ENCODE measurements around the gene FHL2. TPM values are rescaled to one million over a fixed set of nuclear protein-coding genes. Genes with fewer than 3 reads are reported as not detected.

FHL2 gene
- total RNA-seq, 4 donors from 2014 or later: 41.8 to 75.9 (median 65.3) TPM

DNA sequence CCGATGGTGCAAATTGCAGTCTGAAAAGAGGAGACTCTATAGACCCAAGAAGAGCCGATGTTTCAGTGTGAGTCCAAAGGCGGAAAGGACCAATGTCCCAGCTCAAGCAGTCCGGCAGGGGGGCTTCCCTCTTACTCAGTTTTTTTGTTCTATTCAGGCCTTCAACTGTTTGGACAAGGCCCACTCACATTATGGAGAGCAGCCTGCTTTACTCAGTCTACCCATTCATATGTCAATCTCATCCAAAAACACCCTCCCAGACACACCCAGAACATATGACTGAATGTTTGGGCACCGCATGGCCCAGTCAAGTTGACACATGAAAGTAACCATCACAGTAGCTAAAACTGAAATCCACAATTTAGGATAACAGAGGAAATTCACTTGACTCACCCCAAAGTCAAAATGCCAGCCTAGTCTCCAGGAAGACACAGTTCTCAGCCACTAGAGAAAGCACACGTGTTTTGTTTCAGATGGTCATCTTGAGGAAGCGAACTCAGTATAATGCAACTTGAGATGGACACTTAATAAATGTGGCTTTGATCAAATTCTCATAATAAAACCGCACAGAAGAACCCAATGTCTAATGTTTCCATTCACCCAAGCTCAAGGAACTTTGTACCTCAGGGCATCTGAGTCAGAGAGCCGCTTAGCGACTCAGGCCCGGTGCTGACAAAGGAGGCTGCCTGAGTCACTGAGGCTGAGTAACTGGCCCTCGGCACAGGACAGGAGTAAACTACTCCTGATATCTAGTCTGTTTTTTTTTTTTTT, 2.4 kb downstream of the FHL2 start:
- Histone ChIP-seq H3K9me3 (no peaks in the 10 kb centered on the region), H3K4me1 (peaks cover 0 to 10% (median 4%) of the 10 kb centered on the region in 4 donors), H3K27ac (peak overlapping the region in 2 of 4 donors; percentile 86 to 88), H3K36me3 (no peaks in the 10 kb centered on the region), H3K27me3 (no peaks in the 10 kb centered on the region), H3K4me3 (peak overlapping the region in 2 of 4 donors; percentile 70 to 80)
- DNase-seq: peak in 2 of 3 donors; percentile 78 to 91
- TF ChIP-seq POLR2A (IDR thresholded peaks at IDR 0.05): peak; percentile 21
- TF ChIP-seq, protein P1, sequence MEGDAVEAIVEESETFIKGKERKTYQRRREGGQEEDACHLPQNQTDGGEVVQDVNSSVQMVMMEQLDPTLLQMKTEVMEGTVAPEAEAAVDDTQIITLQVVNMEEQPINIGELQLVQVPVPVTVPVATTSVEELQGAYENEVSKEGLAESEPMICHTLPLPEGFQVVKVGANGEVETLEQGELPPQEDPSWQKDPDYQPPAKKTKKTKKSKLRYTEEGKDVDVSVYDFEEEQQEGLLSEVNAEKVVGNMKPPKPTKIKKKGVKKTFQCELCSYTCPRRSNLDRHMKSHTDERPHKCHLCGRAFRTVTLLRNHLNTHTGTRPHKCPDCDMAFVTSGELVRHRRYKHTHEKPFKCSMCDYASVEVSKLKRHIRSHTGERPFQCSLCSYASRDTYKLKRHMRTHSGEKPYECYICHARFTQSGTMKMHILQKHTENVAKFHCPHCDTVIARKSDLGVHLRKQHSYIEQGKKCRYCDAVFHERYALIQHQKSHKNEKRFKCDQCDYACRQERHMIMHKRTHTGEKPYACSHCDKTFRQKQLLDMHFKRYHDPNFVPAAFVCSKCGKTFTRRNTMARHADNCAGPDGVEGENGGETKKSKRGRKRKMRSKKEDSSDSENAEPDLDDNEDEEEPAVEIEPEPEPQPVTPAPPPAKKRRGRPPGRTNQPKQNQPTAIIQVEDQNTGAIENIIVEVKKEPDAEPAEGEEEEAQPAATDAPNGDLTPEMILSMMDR (IDR thresholded peaks at IDR 0.05): no peak

DNA sequence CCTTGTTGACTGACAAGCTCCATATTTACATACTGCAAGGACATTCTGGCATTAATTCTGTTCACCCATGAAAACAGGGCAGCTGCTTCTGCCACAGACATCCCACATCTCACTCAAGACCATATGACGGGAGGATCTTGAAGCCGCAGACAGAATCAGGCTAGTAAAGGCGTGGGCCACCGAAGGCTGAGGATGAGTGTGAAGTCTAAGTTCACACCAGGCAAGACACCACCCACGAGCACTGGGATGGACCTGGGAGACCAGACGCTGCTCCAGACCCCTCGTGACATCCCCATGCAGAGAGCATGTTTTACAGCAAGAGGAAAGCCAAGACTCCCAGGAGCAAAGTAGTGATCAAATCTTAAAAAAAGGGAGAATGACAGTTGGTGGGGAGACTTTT, 3.2 kb downstream of the FHL2 start:
- H3K9me3 ChIP-seq: no peaks in the 10 kb centered on the region
- TF ChIP-seq, protein P1 (IDR thresholded peaks at IDR 0.05): no peak
- TF ChIP-seq POLR2A (IDR thresholded peaks at IDR 0.05): no peak
- peak overlapping the region in 2 of 4 donors; percentile 31 to 68 for H3K27ac ChIP-seq
- H3K4me1 ChIP-seq: peaks cover 0 to 15% (median 4%) of the 10 kb centered on the region in 4 donors
- H3K27me3 ChIP-seq: no peaks in the 10 kb centered on the region
- H3K36me3 ChIP-seq: no peaks in the 10 kb centered on the region
- peak overlapping the region in 1 of 4 donors; percentile 13 for H3K4me3 ChIP-seq
- DNase-seq: no peak

DNA sequence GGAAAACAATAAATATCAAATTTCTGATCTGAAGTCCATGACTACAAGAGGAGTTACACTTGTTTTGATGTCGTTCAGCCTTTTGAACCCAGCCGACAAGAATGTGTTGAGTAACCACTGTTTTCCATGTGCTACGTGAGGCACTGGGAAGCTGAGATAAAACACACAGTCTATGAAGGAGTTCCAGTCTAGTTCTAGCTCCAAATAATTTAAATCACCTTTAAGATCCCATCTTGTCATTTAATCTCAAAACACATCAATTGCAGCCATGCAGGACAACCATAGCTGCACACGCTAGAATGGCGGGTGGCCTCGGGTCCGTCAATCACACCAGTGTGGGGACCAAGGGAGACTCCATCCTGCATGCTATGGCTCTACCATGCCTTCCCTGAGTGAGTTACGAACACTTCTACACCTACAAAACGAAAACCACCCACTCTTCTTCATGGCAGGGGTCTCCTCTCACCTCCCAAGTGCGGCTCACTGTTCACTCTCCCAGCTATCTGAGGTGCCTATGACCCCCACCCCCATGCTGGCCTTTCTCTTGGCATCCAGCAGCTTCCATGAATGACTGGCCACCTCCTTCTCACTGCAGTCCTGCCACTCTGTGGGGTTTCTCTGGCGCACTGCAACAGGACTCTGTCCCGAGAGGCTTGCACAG, 3.8 kb downstream of the FHL2 start:
- no peaks in the 10 kb centered on the region for H3K9me3 ChIP-seq
- no peak for TF ChIP-seq POLR2A (IDR thresholded peaks at IDR 0.05)
- TF ChIP-seq, protein P1 (IDR thresholded peaks at IDR 0.05): no peak
- DNase-seq: no peak
- no peaks in the 10 kb centered on the region for H3K36me3 ChIP-seq
- peak overlapping the region in 2 of 4 donors; percentile 31 to 68 for H3K27ac ChIP-seq
- peaks cover 0 to 15% (median 4%) of the 10 kb centered on the region in 4 donors for H3K4me1 ChIP-seq
- peak overlapping the region in 1 of 4 donors; percentile 13 for H3K4me3 ChIP-seq
- H3K27me3 ChIP-seq: no peaks in the 10 kb centered on the region

DNA sequence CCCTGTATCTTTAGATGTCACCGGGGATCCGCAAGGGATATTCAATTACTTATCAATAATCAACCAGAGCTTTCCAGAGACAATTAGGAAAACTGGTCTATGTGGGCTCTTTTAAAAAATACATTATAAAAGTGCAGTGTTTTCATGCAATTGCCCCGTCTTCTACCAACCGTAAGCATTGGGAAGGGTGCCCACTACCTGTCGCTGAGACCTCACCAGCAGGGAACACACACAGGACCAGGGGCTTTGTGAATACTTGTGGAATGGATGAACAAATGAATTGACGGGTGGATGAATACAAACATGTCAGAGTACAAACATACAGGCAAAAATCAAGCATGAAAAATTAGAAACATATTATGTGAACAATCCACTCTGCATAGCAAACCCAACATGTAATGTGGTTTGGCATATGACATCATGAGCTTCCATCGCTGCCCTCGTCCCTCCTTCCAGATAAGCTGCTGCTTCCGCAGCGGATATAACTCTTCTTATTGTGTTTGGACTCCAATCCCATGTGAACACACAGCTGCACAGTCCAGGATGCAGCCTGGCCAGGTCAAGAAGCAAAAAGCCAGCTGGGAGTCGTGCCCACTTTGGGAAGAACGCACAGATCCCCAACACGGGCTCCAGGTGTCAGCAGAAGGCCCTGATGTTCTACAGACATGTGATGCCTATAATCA, 5.3 kb downstream of the FHL2 start:
- Histone ChIP-seq H3K4me1 (peaks cover 0 to 15% (median under 1%) of the 10 kb centered on the region in 4 donors), H3K9me3 (no peaks in the 10 kb centered on the region), H3K27ac (peak overlapping the region in 2 of 4 donors; percentile 13 to 49), H3K27me3 (no peaks in the 10 kb centered on the region), H3K36me3 (no peaks in the 10 kb centered on the region), H3K4me3 (peak overlapping the region in 1 of 4 donors; percentile 11)
- no peak for DNase-seq
- TF ChIP-seq, protein P1 (IDR thresholded peaks at IDR 0.05): no peak
- peak in 1 of 2 donors; percentile 23 for TF ChIP-seq POLR2A (IDR thresholded peaks at IDR 0.05)

DNA sequence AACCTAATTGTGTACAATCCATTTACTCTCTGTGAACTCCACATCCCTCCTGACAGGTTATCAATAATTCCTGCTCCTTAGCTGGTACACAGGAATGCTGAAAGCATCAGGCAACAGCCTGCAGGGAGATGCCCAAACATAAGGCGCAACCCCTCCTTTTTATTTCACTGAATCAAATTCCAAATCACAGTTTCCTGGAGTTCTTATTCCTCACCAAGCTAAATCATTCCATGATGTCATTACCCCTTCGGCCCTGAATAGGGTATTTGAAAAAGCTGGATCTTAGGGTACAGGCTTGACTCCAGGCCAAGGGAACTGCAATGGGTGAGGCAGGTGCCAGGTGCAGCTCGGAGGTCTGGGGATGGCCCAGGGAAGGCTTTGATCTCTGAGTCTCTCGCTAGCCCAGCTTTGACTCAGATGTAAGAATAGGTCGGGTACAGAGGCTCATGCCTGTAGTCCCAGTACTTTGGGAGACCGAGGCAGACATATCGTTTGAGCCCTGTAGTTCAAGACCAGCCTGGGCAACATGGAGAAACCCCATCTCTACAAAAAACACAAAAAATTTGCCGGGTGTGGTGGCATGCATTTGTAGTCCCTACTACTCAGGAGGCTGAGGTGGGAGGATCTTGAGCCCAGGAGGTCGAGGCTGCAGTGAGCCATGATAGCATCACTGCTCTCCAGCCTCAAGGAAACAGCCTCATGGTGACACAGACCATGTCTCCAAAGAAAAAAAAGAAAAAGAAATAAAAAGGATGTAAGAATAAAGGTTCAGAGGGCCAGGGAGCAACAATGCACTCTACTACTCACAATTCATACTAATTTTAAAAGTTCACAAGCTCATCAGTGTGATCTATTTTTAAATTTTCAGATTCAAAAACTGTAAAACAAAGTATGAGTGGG, 6.8 kb downstream of the FHL2 start:
- H3K9me3 ChIP-seq: no peaks in the 10 kb centered on the region
- no peak for TF ChIP-seq POLR2A (IDR thresholded peaks at IDR 0.05)
- TF ChIP-seq, protein P1 (IDR thresholded peaks at IDR 0.05): no peak
- H3K27ac ChIP-seq: peak overlapping the region in 2 of 4 donors; percentile 15 to 49
- H3K36me3 ChIP-seq: no peaks in the 10 kb centered on the region
- H3K27me3 ChIP-seq: no peaks in the 10 kb centered on the region
- H3K4me1 ChIP-seq: peaks cover 0 to 20% (median 0%) of the 10 kb centered on the region in 4 donors
- no peak overlapping the region for H3K4me3 ChIP-seq
- no peak for DNase-seq

Measured in Peyer's patch (tissue), 4 donors.